HepG2 (cell line): ENCODE results near the gene PGS1. TPM values are rescaled to one million over a fixed set of nuclear protein-coding genes. Genes with fewer than 3 reads are reported as not detected.

Experiments
- BCL6 ChIP-seq: IDR thresholded peaks from 2 replicates; pipeline ENCODE4 v1.6.1; 2016; ENCODE audit warnings: missing genetic modification reagents, missing compliant biosample characterization
- CCDC6 ChIP-seq: sonication (generic); formaldehyde crosslinking; IDR thresholded peaks from 2 replicates; pipeline ENCODE4 v1.8.1; 2022; ENCODE audit warnings: mild to moderate bottlenecking, missing genetic modification reagents, moderate library complexity
- CENPBD1 ChIP-seq: sonication (generic); formaldehyde crosslinking; IDR thresholded peaks from 2 replicates; pipeline ENCODE4 v1.8.0; 2022; ENCODE audit warnings: missing genetic modification reagents, low read depth, mild to moderate bottlenecking, borderline replicate concordance
- ETV6 ChIP-seq: sonication (generic); formaldehyde crosslinking; conservative IDR thresholded peaks from 2 replicates; pipeline ENCODE4 v1.4.0; 2020; ENCODE audit warnings: missing genetic modification reagents
- NFATC3 ChIP-seq: sonication (generic); formaldehyde crosslinking; IDR thresholded peaks from 2 replicates; pipeline ENCODE4 v1.5.1; 2020; ENCODE audit warnings: mild to moderate bottlenecking, missing genetic modification reagents
- NFE2L2 ChIP-seq: fragments of 150-350 bp; IDR thresholded peaks from 2 replicates; pipeline ENCODE4 v1.6.1; 2014; ENCODE audit warnings: low read length
- NR2C2 ChIP-seq: sonication (generic); formaldehyde crosslinking; IDR thresholded peaks from 2 replicates; pipeline ENCODE4 v1.4.0; 2020; ENCODE audit warnings: missing genetic modification reagents, mild to moderate bottlenecking, moderate library complexity, borderline replicate concordance
- ONECUT2 ChIP-seq: sonication (generic); formaldehyde crosslinking; IDR thresholded peaks from 2 replicates; pipeline ENCODE4 v1.4.0; 2020; ENCODE audit warnings: missing genetic modification reagents
- PHF20 ChIP-seq: sonication (generic); formaldehyde crosslinking; IDR thresholded peaks from 2 replicates; pipeline ENCODE4 v1.5.0; 2020; ENCODE audit warnings: mild to moderate bottlenecking, missing genetic modification reagents
- TAF1 ChIP-seq: sonication (generic); formaldehyde crosslinking; IDR thresholded peaks from 2 replicates; pipeline ENCODE4 v1.4.0; 2020; ENCODE audit warnings: missing genetic modification reagents
- TBX2 ChIP-seq: sonication (generic); formaldehyde crosslinking; IDR thresholded peaks from 2 replicates; pipeline ENCODE4 v1.5.0; 2020; ENCODE audit warnings: missing genetic modification reagents, mild to moderate bottlenecking, borderline replicate concordance
- ZNF282 ChIP-seq: fragments of 450-650 bp; IDR thresholded peaks from 2 replicates; pipeline ENCODE4 v1.6.1; 2018; ENCODE audit not compliant: partially characterized antibody
- ZNF496 ChIP-seq: sonication (generic); formaldehyde crosslinking; IDR thresholded peaks from 2 replicates; pipeline ENCODE4 v1.8.1; 2023; ENCODE audit warnings: mild to moderate bottlenecking, moderate library complexity, missing genetic modification reagents; ENCODE audit not compliant: insufficient replicate concordance
- ZNF761 ChIP-seq: sonication (generic); formaldehyde crosslinking; conservative IDR thresholded peaks from 2 replicates; pipeline ENCODE4 v1.4.0; 2020; ENCODE audit warnings: mild to moderate bottlenecking, missing genetic modification reagents
- ZNF781 ChIP-seq: sonication (generic); formaldehyde crosslinking; IDR thresholded peaks from 2 replicates; pipeline ENCODE4 v1.5.1; 2020; ENCODE audit warnings: borderline replicate concordance, mild to moderate bottlenecking, missing genetic modification reagents; ENCODE audit errors: not compliant biosample characterization
- ZNF792 ChIP-seq: IDR thresholded peaks from 2 replicates; pipeline ENCODE4 v1.6.1; 2016
- polyA plus RNA-seq, 8 experiments: library from polyadenylated mRNA; depleted of rRNA in 3 of 8; stranded (reverse) in 7 of 8; unstranded in 1 of 8; fragments of >200 nt; fragmentation: Illumina TruSeq in 4 of 8; extraction: Trizol in 4 of 8; gene quantifications; 2 replicates each; pipeline versions ENCODE4 v1.2.1 to v1.2.3, GENCODE V29; 2011 to 2016; ENCODE audit warnings: low read depth in 4 of 8, missing spikeins in 1 of 8, mixed read lengths in 1 of 8; ENCODE audit not compliant: insufficient read depth in 1 of 8
- total RNA-seq, 5 experiments: library from RNA; depleted of rRNA; stranded (reverse); fragments of >200 nt; fragmentation: Illumina TruSeq; extraction: Trizol; gene quantifications; 2 replicates each; pipeline ENCODE4 v1.2.3, GENCODE V29; 2016; ENCODE audit warnings: low read depth in 1 of 5
- TF ChIP-seq, protein P1 (sequence below): sonication (generic); formaldehyde crosslinking; IDR thresholded peaks from 2 replicates; pipeline ENCODE4 v1.5.0; 2020; ENCODE audit warnings: mild to moderate bottlenecking, missing genetic modification reagents
- TF ChIP-seq, protein P2 (sequence below): sonication (generic); formaldehyde crosslinking; IDR thresholded peaks from 2 replicates; pipeline ENCODE4 v1.9.0; 2021; ENCODE audit warnings: mild to moderate bottlenecking, missing genetic modification reagents
- TF ChIP-seq, protein P3 (sequence below): sonication (generic); formaldehyde crosslinking; IDR thresholded peaks from 2 replicates; pipeline ENCODE4 v1.4.0; 2020; ENCODE audit warnings: missing genetic modification reagents, mild to moderate bottlenecking, borderline replicate concordance

Gene PGS1
- total and polyA plus RNA-seq, 2 of the 13 experiments (the other 11 are each of a cell fraction or from before 2014, with no cell fraction given): 25.9 to 31.5 TPM

GRCh38 chr17:78378225-78379130 is at the start of gene PGS1 (continued):
- TF ChIP-seq ZNF781 (no peak), ZNF792 (CRISPR knock-in tag) (peak; percentile 90), PHF20 (CRISPR knock-in tag) (peak; percentile 99), NFE2L2 (no peak), BCL6 (CRISPR knock-in tag) (peak; percentile 67; the same call in 1 of the 2 replicates), CENPBD1 (no peak), ZNF282 (no peak), TAF1 (peak; percentile 90), ZNF496 (no peak), ONECUT2 (CRISPR knock-in tag) (no peak), ZNF761 (peak; percentile 85), CCDC6 (no peak; the same call in 1 of the 2 replicates), ETV6 (peak; percentile 98), NR2C2 (CRISPR knock-in tag) (peak; percentile 85), NFATC3 (peak; percentile 85), TBX2 (CRISPR knock-in tag) (peak; percentile 95)
- TF ChIP-seq, protein P1, sequence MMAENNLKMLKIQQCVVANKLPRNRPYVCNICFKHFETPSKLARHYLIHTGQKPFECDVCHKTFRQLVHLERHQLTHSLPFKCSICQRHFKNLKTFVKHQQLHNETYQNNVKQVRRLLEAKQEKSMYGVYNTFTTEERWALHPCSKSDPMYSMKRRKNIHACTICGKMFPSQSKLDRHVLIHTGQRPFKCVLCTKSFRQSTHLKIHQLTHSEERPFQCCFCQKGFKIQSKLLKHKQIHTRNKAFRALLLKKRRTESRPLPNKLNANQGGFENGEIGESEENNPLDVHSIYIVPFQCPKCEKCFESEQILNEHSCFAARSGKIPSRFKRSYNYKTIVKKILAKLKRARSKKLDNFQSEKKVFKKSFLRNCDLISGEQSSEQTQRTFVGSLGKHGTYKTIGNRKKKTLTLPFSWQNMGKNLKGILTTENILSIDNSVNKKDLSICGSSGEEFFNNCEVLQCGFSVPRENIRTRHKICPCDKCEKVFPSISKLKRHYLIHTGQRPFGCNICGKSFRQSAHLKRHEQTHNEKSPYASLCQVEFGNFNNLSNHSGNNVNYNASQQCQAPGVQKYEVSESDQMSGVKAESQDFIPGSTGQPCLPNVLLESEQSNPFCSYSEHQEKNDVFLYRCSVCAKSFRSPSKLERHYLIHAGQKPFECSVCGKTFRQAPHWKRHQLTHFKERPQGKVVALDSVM (CRISPR knock-in tag): peak; percentile 33; the same call in 1 of the 2 replicates
- TF ChIP-seq, protein P2, sequence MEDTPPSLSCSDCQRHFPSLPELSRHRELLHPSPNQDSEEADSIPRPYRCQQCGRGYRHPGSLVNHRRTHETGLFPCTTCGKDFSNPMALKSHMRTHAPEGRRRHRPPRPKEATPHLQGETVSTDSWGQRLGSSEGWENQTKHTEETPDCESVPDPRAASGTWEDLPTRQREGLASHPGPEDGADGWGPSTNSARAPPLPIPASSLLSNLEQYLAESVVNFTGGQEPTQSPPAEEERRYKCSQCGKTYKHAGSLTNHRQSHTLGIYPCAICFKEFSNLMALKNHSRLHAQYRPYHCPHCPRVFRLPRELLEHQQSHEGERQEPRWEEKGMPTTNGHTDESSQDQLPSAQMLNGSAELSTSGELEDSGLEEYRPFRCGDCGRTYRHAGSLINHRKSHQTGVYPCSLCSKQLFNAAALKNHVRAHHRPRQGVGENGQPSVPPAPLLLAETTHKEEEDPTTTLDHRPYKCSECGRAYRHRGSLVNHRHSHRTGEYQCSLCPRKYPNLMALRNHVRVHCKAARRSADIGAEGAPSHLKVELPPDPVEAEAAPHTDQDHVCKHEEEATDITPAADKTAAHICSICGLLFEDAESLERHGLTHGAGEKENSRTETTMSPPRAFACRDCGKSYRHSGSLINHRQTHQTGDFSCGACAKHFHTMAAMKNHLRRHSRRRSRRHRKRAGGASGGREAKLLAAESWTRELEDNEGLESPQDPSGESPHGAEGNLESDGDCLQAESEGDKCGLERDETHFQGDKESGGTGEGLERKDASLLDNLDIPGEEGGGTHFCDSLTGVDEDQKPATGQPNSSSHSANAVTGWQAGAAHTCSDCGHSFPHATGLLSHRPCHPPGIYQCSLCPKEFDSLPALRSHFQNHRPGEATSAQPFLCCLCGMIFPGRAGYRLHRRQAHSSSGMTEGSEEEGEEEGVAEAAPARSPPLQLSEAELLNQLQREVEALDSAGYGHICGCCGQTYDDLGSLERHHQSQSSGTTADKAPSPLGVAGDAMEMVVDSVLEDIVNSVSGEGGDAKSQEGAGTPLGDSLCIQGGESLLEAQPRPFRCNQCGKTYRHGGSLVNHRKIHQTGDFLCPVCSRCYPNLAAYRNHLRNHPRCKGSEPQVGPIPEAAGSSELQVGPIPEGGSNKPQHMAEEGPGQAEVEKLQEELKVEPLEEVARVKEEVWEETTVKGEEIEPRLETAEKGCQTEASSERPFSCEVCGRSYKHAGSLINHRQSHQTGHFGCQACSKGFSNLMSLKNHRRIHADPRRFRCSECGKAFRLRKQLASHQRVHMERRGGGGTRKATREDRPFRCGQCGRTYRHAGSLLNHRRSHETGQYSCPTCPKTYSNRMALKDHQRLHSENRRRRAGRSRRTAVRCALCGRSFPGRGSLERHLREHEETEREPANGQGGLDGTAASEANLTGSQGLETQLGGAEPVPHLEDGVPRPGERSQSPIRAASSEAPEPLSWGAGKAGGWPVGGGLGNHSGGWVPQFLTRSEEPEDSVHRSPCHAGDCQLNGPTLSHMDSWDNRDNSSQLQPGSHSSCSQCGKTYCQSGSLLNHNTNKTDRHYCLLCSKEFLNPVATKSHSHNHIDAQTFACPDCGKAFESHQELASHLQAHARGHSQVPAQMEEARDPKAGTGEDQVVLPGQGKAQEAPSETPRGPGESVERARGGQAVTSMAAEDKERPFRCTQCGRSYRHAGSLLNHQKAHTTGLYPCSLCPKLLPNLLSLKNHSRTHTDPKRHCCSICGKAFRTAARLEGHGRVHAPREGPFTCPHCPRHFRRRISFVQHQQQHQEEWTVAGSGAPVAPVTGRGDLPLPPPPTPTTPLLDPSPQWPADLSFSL (CRISPR knock-in tag): no peak; the same call in 1 of the 2 replicates
- TF ChIP-seq, protein P3, sequence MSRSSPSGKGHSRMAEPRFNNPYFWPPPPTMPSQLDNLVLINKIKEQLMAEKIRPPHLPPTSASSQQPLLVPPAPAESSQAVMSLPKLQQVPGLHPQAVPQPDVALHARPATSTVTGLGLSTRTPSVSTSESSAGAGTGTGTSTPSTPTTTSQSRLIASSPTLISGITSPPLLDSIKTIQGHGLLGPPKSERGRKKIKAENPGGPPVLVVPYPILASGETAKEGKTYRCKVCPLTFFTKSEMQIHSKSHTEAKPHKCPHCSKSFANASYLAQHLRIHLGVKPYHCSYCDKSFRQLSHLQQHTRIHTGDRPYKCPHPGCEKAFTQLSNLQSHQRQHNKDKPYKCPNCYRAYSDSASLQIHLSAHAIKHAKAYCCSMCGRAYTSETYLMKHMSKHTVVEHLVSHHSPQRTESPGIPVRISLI: no peak; the same call in 1 of the 2 replicates
